Brain microvascular endothelial cell (primary cell): ENCODE results near the gene MBTPS1.

Experiments used
- DNase-seq: peaks from one replicate; pipeline ENCODE4 v3.0.0-alpha.2; 2020
- H3K27ac ChIP-seq: fragments of 250-450 bp; sonication (Bioruptor Pico); 2 replicates; pipeline ENCODE4 v1.5.1; 2020; ENCODE audit warnings: mild to moderate bottlenecking, moderate library complexity
- H3K27me3 ChIP-seq: fragments of 250-450 bp; sonication (Bioruptor Pico); replicated peaks from 2 replicates; pipeline ENCODE4 v1.5.1; 2020; ENCODE audit warnings: mild to moderate bottlenecking
- H3K36me3 ChIP-seq: fragments of 250-450 bp; sonication (Bioruptor Pico); replicated peaks from 2 replicates; pipeline ENCODE4 v1.5.1; 2020; ENCODE audit warnings: mild to moderate bottlenecking
- H3K4me3 ChIP-seq: 2 replicates; pipeline ENCODE4 v1.5.1; 2011; ENCODE audit warnings: low read depth, mild to moderate bottlenecking, control low read depth, low read length, moderate library complexity
- CTCF ChIP-seq: IDR thresholded peaks from 2 replicates; pipeline ENCODE4 v1.5.1; 2011; ENCODE audit warnings: low read depth, mild to moderate bottlenecking, moderate library complexity, low read length, control low read depth, inconsistent platforms; ENCODE audit errors: missing control alignments
- in situ Hi-C: cut with HindIII; loops from 2 replicates; pipeline ENCODE4 v1.10.0; 2017; ENCODE audit warnings: low sequenced_read_pairs, low pct_ligation_motif_present

MBTPS1 gene

GRCh38 chr16:84156342-84156784, 39.6 kb upstream of the MBTPS1 start:
- DNase-seq = no peak
- Histone ChIP-seq H3K27ac (no peak overlapping the region), H3K36me3 (no peaks in the 10 kb centered on the region), H3K27me3 (peaks cover 13% of the 10 kb centered on the region), H3K4me3 (no peak overlapping the region)
- peak; percentile 15 for TF ChIP-seq CTCF
- in situ Hi-C loops = no loop called here

GRCh38 chr16:84155771-84156170, 39.0 kb upstream of the MBTPS1 start:
- Histone ChIP-seq H3K27me3 (peaks cover 13% of the 10 kb centered on the region), H3K36me3 (no peaks in the 10 kb centered on the region), H3K27ac (no peak overlapping the region), H3K4me3 (no peak overlapping the region)
- TF ChIP-seq CTCF = no peak
- DNase-seq = no peak
- in situ Hi-C loops = no loop called here

- in situ Hi-C loops = no loop called here
- Histone ChIP-seq H3K27me3 (peaks cover 14% of the 10 kb centered on the region), H3K4me3 (no peak overlapping the region), H3K36me3 (no peaks in the 10 kb centered on the region), H3K27ac (no peak overlapping the region)
- no peak for DNase-seq
- TF ChIP-seq CTCF = no peak
These were observed 38.5 kb upstream of the MBTPS1 start for GRCh38 chr16:84155226-84155625.

- Histone ChIP-seq H3K27ac (no peak overlapping the region), H3K27me3 (peaks cover 8% of the 10 kb centered on the region), H3K36me3 (no peaks in the 10 kb centered on the region), H3K4me3 (no peak overlapping the region)
- no peak for TF ChIP-seq CTCF
- in situ Hi-C loops = no loop called here
- DNase-seq = no peak
These were observed 37.0 kb upstream of the MBTPS1 start for GRCh38 chr16:84153660-84154214.

GRCh38 chr16:84150926-84151325, 34.2 kb upstream of the MBTPS1 start:
- no peak for TF ChIP-seq CTCF
- Histone ChIP-seq H3K36me3 (no peaks in the 10 kb centered on the region), H3K4me3 (no peak overlapping the region), H3K27ac (no peak overlapping the region), H3K27me3 (peaks cover 2% of the 10 kb centered on the region)
- in situ Hi-C loops = no loop called here
- no peak for DNase-seq
